Activated gamma-delta T cell (primary cell): ENCODE measurements around the gene PTPN6.

Source experiments
- DNase-seq: peaks from one replicate; lab custom pipeline; 2025; lab: John Stamatoyannopoulos, UW

The PTPN6 gene

DNA sequence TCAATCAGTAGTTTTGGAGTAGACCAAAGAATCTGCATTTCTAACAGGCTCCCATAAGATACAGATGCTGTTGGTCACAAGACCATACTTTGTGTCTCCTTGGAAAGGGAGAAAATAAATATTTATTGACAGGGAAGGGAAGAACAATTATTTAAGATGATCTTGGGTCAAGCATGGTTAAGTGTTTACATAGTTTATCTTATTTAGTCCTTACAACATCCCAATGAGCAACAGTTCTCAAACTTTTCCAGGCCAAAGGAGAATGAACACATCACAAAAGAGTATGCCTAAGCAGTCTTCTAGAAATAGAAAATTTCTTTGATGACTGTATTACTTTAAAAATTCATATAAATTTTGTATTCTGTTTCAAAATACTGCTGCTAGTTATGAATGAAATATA lies 58.4 kb downstream of the PTPN6 start:
- DNase-seq, result no peak
